Endothelial cell of umbilical vein (primary cell): ENCODE data around the gene SVOP. TPM values are rescaled to one million over a fixed set of nuclear protein-coding genes. Genes with fewer than 3 reads are reported as not detected.

Experiments used
- BruUV-seq: library from RNA; stranded (reverse); fragments of 400-500 nt; replicated peaks from 2 replicates; lab custom pipeline; 2021; lab: Mats Ljungman, UMichigan
- CTCF ChIA-PET: fragments of 300-600, 350-600 bp; sonication (Branson Sonifier 250); formaldehyde crosslinking; loops from one replicate; lab custom pipeline; 2021; ENCODE audit warnings: antibody characterized with exemption, inconsistent platforms; lab: Charles Lee
- POLR2A ChIA-PET: fragments of 300-600, 350-600 bp; sonication (Branson Sonifier 250); formaldehyde crosslinking; loops from one replicate; lab custom pipeline; 2021; ENCODE audit warnings: antibody characterized with exemption, inconsistent platforms; lab: Charles Lee
- DNase-seq: peaks from one replicate; pipeline ENCODE4 v3.0.0-alpha.2; 2011; ENCODE audit warnings: low read depth, low spot score
- FAIRE-seq: peaks from 2 replicates; lab custom pipeline; 2011; peaks lifted over from hg19 to GRCh38; lab: Jason Lieb, UNC
- H2AFZ ChIP-seq: 2 replicates; pipeline ENCODE4 v1.6.0; 2012; ENCODE audit warnings: low read depth, low read length, control low read depth, inconsistent platforms
- H3K27ac ChIP-seq: 2 replicates; pipeline ENCODE4 v1.5.1; 2011; ENCODE audit warnings: low read depth, mild to moderate bottlenecking, control low read depth, low read length, moderate library complexity; ENCODE audit not compliant: insufficient read depth
- H3K27me3 ChIP-seq, 2 experiments: 2 replicates each; pipeline versions ENCODE4 v1.6.0 to v1.6.1; 2011; ENCODE audit warnings: low read length in 2 of 2, mixed read lengths in 1 of 2; ENCODE audit not compliant: control insufficient read depth in 2 of 2, insufficient read depth in 2 of 2
- H3K36me3 ChIP-seq, 2 experiments: 2 replicates in 1 of 2; 3 replicates in 1 of 2; pipeline ENCODE4 v1.5.1; 2011; ENCODE audit warnings: low read length in 2 of 2, mild to moderate bottlenecking in 1 of 2, moderate library complexity in 1 of 2; ENCODE audit not compliant: control insufficient read depth in 2 of 2, insufficient read depth in 2 of 2; ENCODE audit errors: extremely low read depth in 1 of 2
- H3K4me1 ChIP-seq: 3 replicates; pipeline ENCODE4 v1.5.1; 2011; ENCODE audit warnings: mild to moderate bottlenecking, low read length; ENCODE audit not compliant: control insufficient read depth, insufficient read depth; ENCODE audit errors: extremely low read depth
- H3K4me2 ChIP-seq: 2 replicates; pipeline ENCODE4 v1.6.1; 2011; ENCODE audit warnings: low read length, control low read depth, mixed read lengths; ENCODE audit not compliant: insufficient read depth
- H3K4me3 ChIP-seq, 3 experiments: fragments of 200-600 bp in 1 of 3; sonication (generic), shearing (Covaris generic) in 1 of 3; replicated peaks in 1 of 3; 2 replicates each; pipeline ENCODE4 v1.5.1; 2011 to 2016; ENCODE audit warnings: control low read depth in 3 of 3, low read length in 3 of 3, mild to moderate bottlenecking in 2 of 3, inconsistent platforms in 1 of 3, low read depth in 1 of 3, moderate library complexity in 1 of 3; ENCODE audit not compliant: insufficient read depth in 1 of 3
- H3K79me2 ChIP-seq: 2 replicates; pipeline ENCODE4 v1.6.0; 2012; ENCODE audit warnings: low read length, inconsistent platforms; ENCODE audit not compliant: control insufficient read depth, insufficient read depth
- H3K9ac ChIP-seq: replicated peaks from 2 replicates; pipeline ENCODE3; 2011; ENCODE audit warnings: low read length, control low read depth; ENCODE audit not compliant: insufficient read depth; ENCODE audit errors: extremely low read depth
- H3K9me1 ChIP-seq: replicated peaks from 3 replicates; pipeline ENCODE4 v1.6.0; 2011; ENCODE audit warnings: mild to moderate bottlenecking, low read length; ENCODE audit not compliant: control insufficient read depth, insufficient read depth; ENCODE audit errors: extremely low read depth
- H3K9me3 ChIP-seq: replicated peaks from 2 replicates; pipeline ENCODE4 v1.5.1; 2012; ENCODE audit warnings: low read length, inconsistent platforms; ENCODE audit not compliant: control insufficient read depth, insufficient read depth
- H4K20me1 ChIP-seq: replicated peaks from 2 replicates; pipeline ENCODE3; 2011; ENCODE audit warnings: mild to moderate bottlenecking, low read length; ENCODE audit not compliant: control insufficient read depth, insufficient read depth; ENCODE audit errors: extremely low read depth
- CTCF ChIP-seq, 2 donors: IDR thresholded peaks; 1 replicate in 1 of 2; 2 replicates in 1 of 2; pipeline ENCODE4 v1.5.1; 2011; ENCODE audit warnings: low read length in 2 of 2, mild to moderate bottlenecking in 2 of 2, moderate library complexity in 2 of 2, control low read depth in 1 of 2, inconsistent platforms in 1 of 2, low read depth in 1 of 2; ENCODE audit not compliant: insufficient read depth in 1 of 2; ENCODE audit errors: extremely low read depth in 1 of 2
- EZH2 ChIP-seq: IDR thresholded peaks from 2 replicates; pipeline ENCODE4 v1.6.1; 2012; ENCODE audit warnings: borderline replicate concordance, low read depth, mild to moderate bottlenecking, moderate library complexity, low read length, inconsistent platforms; ENCODE audit not compliant: severe bottlenecking
- FOS ChIP-seq: IDR thresholded peaks from 2 replicates; pipeline ENCODE4 v1.6.1; 2011; ENCODE audit warnings: mild to moderate bottlenecking, low read length, moderate library complexity, borderline replicate concordance; ENCODE audit not compliant: insufficient read depth
- GATA2 ChIP-seq: IDR thresholded peaks from 2 replicates; pipeline ENCODE4 v1.7.0; 2011; ENCODE audit warnings: low read depth, mild to moderate bottlenecking, moderate library complexity, mixed read lengths, low read length; ENCODE audit not compliant: insufficient read length, insufficient read depth
- JUN ChIP-seq: IDR thresholded peaks from 2 replicates; pipeline ENCODE4 v1.6.1; 2011; ENCODE audit warnings: borderline replicate concordance, low read depth; ENCODE audit not compliant: insufficient read length, insufficient read depth
- MAX ChIP-seq: IDR thresholded peaks from 2 replicates; pipeline ENCODE4 v1.6.1; 2011; ENCODE audit not compliant: insufficient read depth, insufficient read length
- MYC ChIP-seq: IDR thresholded peaks from one replicate; pipeline ENCODE4 v1.6.1; 2011; ENCODE audit warnings: mild to moderate bottlenecking, low read depth, low read length
- POLR2A ChIP-seq: IDR thresholded peaks from 2 replicates; pipeline ENCODE4 v1.6.1; 2012; ENCODE audit warnings: low read depth, mild to moderate bottlenecking, control low read depth, low read length
- POLR2AphosphoS5 ChIP-seq: IDR thresholded peaks from 2 replicates; pipeline ENCODE4 v1.6.1; 2012; ENCODE audit warnings: low read depth, mild to moderate bottlenecking, control low read depth, low read length, moderate library complexity; ENCODE audit not compliant: insufficient read depth
- dilution Hi-C: fragments of 300-500 bp; cut with MboI; formaldehyde crosslinking; loops from one replicate; pipeline ENCODE4 v1.15.0; 2019; ENCODE audit warnings: low sequenced_read_pairs; ENCODE audit not compliant: extremely low pct_ligation_motif_present
- intact Hi-C: fragments of 100-400 bp; cut with micrococcal nuclease; formaldehyde crosslinking; loops from one replicate; pipeline ENCODE4 v1.10.0; 2022
- polyA plus RNA-seq, 4 experiments: library from polyadenylated mRNA; depleted of rRNA in 3 of 4; stranded (reverse) in 3 of 4; unstranded in 1 of 4; fragments of >200 nt; gene quantifications; 2 replicates each; pipeline versions ENCODE4 v1.2.1 to v1.2.3, GENCODE V29; 2011 to 2012; ENCODE audit warnings: missing spikeins in 1 of 4
- total RNA-seq: library from RNA; stranded (reverse); gene quantifications from 2 replicates; pipeline ENCODE4 v1.2.3, GENCODE V29; 2021

Gene SVOP
- total and polyA plus RNA-seq, 2 donors (not counting 3 experiments of a cell fraction or from before 2014, with no cell fraction given) = not detected

GRCh38 chr12:108982621-108983219, 38.1 kb downstream of the SVOP start:
- intact Hi-C loops = no loop called here
- Histone ChIP-seq H3K27ac (no peak overlapping the region), H4K20me1 (no peaks in the 10 kb centered on the region), H3K27me3 (no peaks in the 10 kb centered on the region), H3K4me3 (no peak overlapping the region), H3K9me1 (no peaks in the 10 kb centered on the region), H3K79me2 (no peaks in the 10 kb centered on the region), H3K4me2 (no peak overlapping the region), H3K36me3 (no peaks in the 10 kb centered on the region), H3K9ac (no peak overlapping the region), H2AFZ (no peak overlapping the region), H3K9me3 (no peaks in the 10 kb centered on the region), H3K4me1 (no peaks in the 10 kb centered on the region)
- BruUV-seq = no TSS peak
- no peak for FAIRE-seq
- DNase-seq = no peak
- dilution Hi-C loops = no loop called here
- ChIA-PET CTCF (no interaction called here), POLR2A (no interaction called here)
- TF ChIP-seq EZH2 = no peak
- TF ChIP-seq CTCF (IDR thresholded peaks at IDR 0.05; ENCODE audit: extremely low read depth in 1 of 2, insufficient read depth in 1 of 2, low read depth in 1 of 2, low read length in 2 of 2) = no peak
- no peak for TF ChIP-seq POLR2A
- no peak for TF ChIP-seq FOS
- no peak for TF ChIP-seq MAX
- no peak for TF ChIP-seq JUN
- TF ChIP-seq GATA2 = no peak
- TF ChIP-seq POLR2AphosphoS5 = no peak
- TF ChIP-seq MYC = no peak
